Liver (tissue), 9 donors: ENCODE data around the gene POLR3A. TPM values are rescaled to one million over a fixed set of nuclear protein-coding genes. Genes with fewer than 3 reads are reported as not detected.

Experiments used
- DNase-seq: peaks from one replicate; pipeline ENCODE4 v3.0.0-alpha.2; 2017; ENCODE audit warnings: low spot score
- H3K27ac ChIP-seq, 2 donors: one replicate each; pipeline ENCODE4 v1.7.0; 2013; ENCODE audit warnings: inconsistent platforms in 2 of 2, low read length in 2 of 2, control low read depth in 1 of 2, low read depth in 1 of 2, mild to moderate bottlenecking in 1 of 2
- H3K27me3 ChIP-seq, 4 donors: one replicate each; pipeline versions ENCODE4 v1.6.1 to v1.7.0; 2013; ENCODE audit warnings: low read length in 3 of 4, inconsistent platforms in 1 of 4, mild to moderate bottlenecking in 1 of 4, moderate library complexity in 1 of 4; ENCODE audit not compliant: control insufficient read depth in 4 of 4, insufficient read depth in 4 of 4
- H3K36me3 ChIP-seq, 4 donors: one replicate each; pipeline versions ENCODE4 v1.6.1 to v1.7.0; 2013; ENCODE audit warnings: low read length in 3 of 4, mild to moderate bottlenecking in 3 of 4, low read depth in 1 of 4, moderate library complexity in 1 of 4; ENCODE audit not compliant: control insufficient read depth in 4 of 4, insufficient read depth in 3 of 4
- H3K4me1 ChIP-seq, 4 donors: one replicate each; pipeline versions ENCODE4 v1.6.1 to v1.7.0; 2013; ENCODE audit warnings: low read length in 3 of 4, mild to moderate bottlenecking in 3 of 4, moderate library complexity in 1 of 4; ENCODE audit not compliant: control insufficient read depth in 4 of 4, insufficient read depth in 4 of 4
- H3K4me3 ChIP-seq, 3 donors: one replicate each; pipeline versions ENCODE4 v1.6.1 to v1.7.0; 2013; ENCODE audit warnings: low read length in 3 of 3, control low read depth in 1 of 3, low read depth in 1 of 3, mild to moderate bottlenecking in 1 of 3
- H3K9ac ChIP-seq, 2 donors: one replicate each; pipeline ENCODE4 v1.7.0; 2013; ENCODE audit warnings: low read length in 2 of 2, mild to moderate bottlenecking in 2 of 2, moderate library complexity in 2 of 2, control low read depth in 1 of 2, low read depth in 1 of 2
- H3K9me3 ChIP-seq, 4 donors: one replicate each; pipeline versions ENCODE4 v1.6.1 to v1.7.0; 2013; ENCODE audit warnings: low read length in 3 of 4; ENCODE audit not compliant: control insufficient read depth in 4 of 4
- ATF3 ChIP-seq: IDR thresholded peaks from 2 replicates; pipeline ENCODE4 v1.6.1; 2016; ENCODE audit warnings: antibody characterized with exemption
- EGR1 ChIP-seq, 2 donors: IDR thresholded peaks; 2 replicates each; pipeline ENCODE4 v1.6.1; 2016 to 2018; ENCODE audit warnings: antibody characterized with exemption in 2 of 2, low read depth in 2 of 2
- FOXA1 ChIP-seq: IDR thresholded peaks from 2 replicates; pipeline ENCODE4 v1.6.1; 2016; ENCODE audit warnings: antibody characterized with exemption
- FOXA2 ChIP-seq: IDR thresholded peaks from 2 replicates; pipeline ENCODE4 v1.6.1; 2016; ENCODE audit warnings: antibody characterized with exemption
- JUND ChIP-seq, 2 donors: IDR thresholded peaks; 2 replicates each; pipeline ENCODE4 v1.6.1; 2016; ENCODE audit warnings: antibody characterized with exemption in 2 of 2
- NR2F2 ChIP-seq: IDR thresholded peaks from 2 replicates; pipeline ENCODE4 v1.6.1; 2016; ENCODE audit warnings: antibody characterized with exemption
- RAD21 ChIP-seq, 2 donors: IDR thresholded peaks; 2 replicates each; pipeline ENCODE4 v1.6.1; 2016; ENCODE audit warnings: antibody characterized with exemption in 2 of 2, mild to moderate bottlenecking in 2 of 2
- REST ChIP-seq: IDR thresholded peaks from 2 replicates; pipeline ENCODE4 v1.6.1; 2016; ENCODE audit warnings: antibody characterized with exemption, mild to moderate bottlenecking
- RXRA ChIP-seq, 2 donors: IDR thresholded peaks; 2 replicates each; pipeline ENCODE4 v1.6.1; 2017 to 2018; ENCODE audit warnings: antibody characterized with exemption in 2 of 2, mild to moderate bottlenecking in 1 of 2
- SP1 ChIP-seq: IDR thresholded peaks from 2 replicates; pipeline ENCODE4 v1.6.1; 2018; ENCODE audit warnings: antibody characterized with exemption, mild to moderate bottlenecking
- TAF1 ChIP-seq: conservative IDR thresholded peaks from 2 replicates; pipeline ENCODE4 v1.6.1; 2016; ENCODE audit warnings: antibody characterized with exemption, mild to moderate bottlenecking
- ZBTB33 ChIP-seq: IDR thresholded peaks from 2 replicates; pipeline ENCODE4 v1.6.1; 2016; ENCODE audit warnings: antibody characterized with exemption
- WGBS: extraction: QIAGEN DNeasy Blood & Tissue Kit; methylation state at CpG from one replicate; pipeline ENCODE4 v1.1.7; 2013; 5-methylcytosine and 5-hydroxymethylcytosine counted together
- polyA plus RNA-seq, 2 donors: library from polyadenylated mRNA; stranded (reverse) in 1 of 2; unstranded in 1 of 2; fragments of 200-250 nt in 1 of 2; fragments of >200 nt in 1 of 2; fragmentation: Nextera tagmentation in 1 of 2; extraction: Ambion mirVana in 1 of 2; gene quantifications; one replicate each; pipeline versions ENCODE4 v1.2.1 to v1.2.3, GENCODE V29; 2013 to 2015
- total RNA-seq, 2 donors: library from RNA; depleted of rRNA; stranded (reverse); fragments of >200 nt; gene quantifications; one replicate each; pipeline ENCODE4 v1.2.3, GENCODE V29; 2014
- donor health status: healthy.
- donor health status: healthy.
- donor health status: healthy.
- donor health status: healthy.
- donor health status: healthy.

POLR3A gene
- total and polyA plus RNA-seq, 4 donors: 3.2 to 9.6 (median 5.5) TPM

GRCh38 chr10:77974396-77975074, 54.8 kb downstream of the POLR3A start (continued):
- no peak for TF ChIP-seq ZBTB33
- peak; percentile 16 for TF ChIP-seq REST

GRCh38 chr10:77973276-77973675, 56.0 kb downstream of the POLR3A start:
- no peak for DNase-seq
- H3K27me3 ChIP-seq: no peaks in the 10 kb centered on the region
- H3K9me3 ChIP-seq: no peaks in the 10 kb centered on the region
- peaks cover 6 to 17% (median 10%) of the 10 kb centered on the region in 4 donors for H3K36me3 ChIP-seq
- WGBS: 96% methylated on average over 5 of the region's 5 CpGs
- no peak overlapping the region for H3K9ac ChIP-seq
- no peak for TF ChIP-seq RAD21 (IDR thresholded peaks at IDR 0.05)
- TF ChIP-seq ATF3: no peak
- no peak for TF ChIP-seq JUND (IDR thresholded peaks at IDR 0.05)
- no peak for TF ChIP-seq EGR1 (IDR thresholded peaks at IDR 0.05; ENCODE audit: low read depth in 2 of 2)
- no peak for TF ChIP-seq FOXA1
- no peak for TF ChIP-seq REST
- TF ChIP-seq NR2F2: no peak
- TF ChIP-seq FOXA2: no peak
- no peak for TF ChIP-seq ZBTB33
- TF ChIP-seq TAF1: no peak
- TF ChIP-seq SP1: no peak
- TF ChIP-seq RXRA (IDR thresholded peaks at IDR 0.05): no peak
- H3K4me1 ChIP-seq: peaks cover 12 to 19% (median 17%) of the 10 kb centered on the region in 4 donors
- H3K27ac ChIP-seq: no peak overlapping the region
- H3K4me3 ChIP-seq: no peak overlapping the region
